HG02981 (cell line): Measurements from ENCODE around the gene MMP1.

Source experiments
- ATAC-seq: cut with Tn5 transposase; IDR thresholded peaks from one replicate; pipeline ENCODE4 v1.9.1; 2021; ENCODE audit warnings: mild to moderate bottlenecking, moderate library complexity; ENCODE audit not compliant: unreplicated experiment

The MMP1 gene

DNA sequence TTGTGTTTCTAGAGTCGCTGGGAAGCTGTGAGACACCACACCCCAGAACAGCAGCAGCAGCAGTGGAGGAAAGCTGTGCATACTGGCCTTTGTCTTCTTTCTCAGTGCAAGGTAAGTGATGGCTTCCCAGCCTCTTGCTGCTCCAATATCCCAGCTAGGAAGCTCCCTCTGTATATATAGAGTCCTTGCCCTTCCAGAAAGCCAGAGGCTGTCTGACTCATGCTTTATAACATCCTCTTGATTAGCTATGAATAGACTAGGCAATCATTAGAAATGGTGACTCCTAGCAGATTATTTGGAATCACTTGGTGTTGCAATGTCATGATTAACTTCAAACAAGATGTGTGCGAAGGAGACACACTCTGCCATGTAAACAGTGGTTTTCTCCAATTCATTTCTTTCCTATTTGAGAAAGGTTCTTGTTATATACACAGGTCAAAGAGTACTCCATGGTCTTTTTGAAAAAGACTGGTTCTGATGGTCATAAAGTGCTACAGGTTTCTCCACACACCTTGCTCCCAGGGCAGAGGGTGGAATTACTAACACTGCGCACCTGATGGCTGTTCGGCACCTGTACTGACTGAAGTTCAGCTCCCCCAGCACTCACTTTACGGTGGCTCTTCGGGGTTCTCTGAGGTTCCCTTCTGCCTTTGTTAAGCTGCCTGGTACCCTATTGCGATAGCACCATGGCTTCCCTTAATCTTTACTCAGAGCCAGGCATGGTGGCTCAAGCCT lies at the start of gene MMP1:
Gene MMP1, minus strand, starts transcription at position 149 of the 735 bp plus-strand sequence. Its CDS starts 68 bp downstream, at position 81.
- no peak for ATAC-seq

DNA sequence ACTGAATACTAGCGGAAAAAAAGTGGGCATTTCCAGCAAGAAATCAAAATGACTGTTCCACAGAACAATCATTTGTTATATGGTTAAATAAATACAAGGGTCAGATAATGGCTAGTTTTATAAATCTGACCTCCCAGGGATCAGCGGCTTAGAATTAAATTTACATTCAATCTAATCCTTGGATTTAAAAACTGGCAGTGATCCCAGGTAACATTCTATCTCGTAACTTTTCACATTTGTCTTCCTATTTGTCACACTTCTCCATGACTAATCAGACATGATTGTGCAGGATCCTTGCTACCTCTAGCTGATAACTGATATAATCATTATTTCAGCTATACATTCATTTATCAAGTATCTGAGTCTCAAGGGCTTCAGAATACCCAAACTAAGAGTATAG lies 48.3 kb upstream of the MMP1 start:
- ATAC-seq = no peak

DNA sequence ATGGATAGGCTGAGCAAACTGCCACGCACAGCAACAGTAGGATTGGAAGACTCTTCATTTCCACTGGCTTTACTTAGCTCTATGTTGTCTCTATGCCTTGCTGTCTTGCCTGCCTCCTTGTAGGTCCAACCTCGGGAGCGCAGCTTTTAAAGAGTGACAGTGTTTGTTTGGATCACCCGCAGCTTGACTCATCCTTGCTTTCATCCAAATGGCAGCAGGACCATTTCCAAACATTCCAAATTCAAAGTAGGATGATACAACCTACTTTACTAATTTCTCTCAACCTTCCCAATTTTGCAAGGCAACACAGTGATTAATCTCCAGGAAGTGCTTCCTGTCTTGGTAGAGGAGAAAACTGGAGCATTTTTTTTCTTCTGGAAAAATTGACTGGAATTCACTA lies 45.5 kb upstream of the MMP1 start, which contains the start of gene MMP3:
Gene MMP3, minus strand, starts transcription at position 121 of the 400 bp plus-strand sequence. Its CDS starts 63 bp downstream, at position 58.
- ATAC-seq = no peak

DNA sequence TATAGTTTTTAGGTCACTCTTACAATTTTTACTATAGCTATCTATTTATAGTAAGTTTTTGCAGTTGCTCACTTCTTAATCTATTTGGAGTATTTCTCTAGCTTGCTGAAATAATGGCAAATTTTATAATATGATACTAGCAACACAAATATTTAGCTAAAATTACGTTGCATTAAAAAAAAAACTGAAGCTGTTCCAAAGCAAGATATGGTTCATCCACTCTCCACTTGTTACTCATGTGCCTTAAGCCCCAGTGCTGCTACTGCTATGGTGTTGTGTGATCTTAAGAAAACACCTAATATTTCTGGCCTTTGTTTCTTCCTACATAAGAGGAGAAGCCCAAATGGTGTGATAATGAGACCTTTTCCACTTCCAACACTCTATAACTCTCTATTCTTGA lies 45.0 kb upstream of the MMP1 start:
- ATAC-seq = no peak

DNA sequence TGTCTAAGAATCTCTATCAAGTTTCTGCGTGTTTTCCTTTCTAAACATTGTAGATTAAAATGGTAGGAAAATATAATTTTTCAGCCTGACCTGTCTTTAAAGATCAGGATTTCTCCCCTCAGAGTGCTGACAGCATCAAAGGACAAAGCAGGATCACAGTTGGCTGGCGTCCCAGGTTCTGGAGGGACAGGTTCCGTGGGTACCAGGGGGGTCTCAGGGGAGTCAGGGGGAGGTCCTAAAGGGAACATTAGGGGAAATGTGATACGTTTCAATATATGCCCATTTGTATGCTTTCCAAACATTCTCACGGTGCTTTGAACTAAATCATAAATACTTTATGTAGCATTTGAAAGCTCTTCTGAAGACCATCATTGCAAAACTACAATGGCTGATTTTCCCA lies 42.1 kb upstream of the MMP1 start:
- ATAC-seq = no peak

DNA sequence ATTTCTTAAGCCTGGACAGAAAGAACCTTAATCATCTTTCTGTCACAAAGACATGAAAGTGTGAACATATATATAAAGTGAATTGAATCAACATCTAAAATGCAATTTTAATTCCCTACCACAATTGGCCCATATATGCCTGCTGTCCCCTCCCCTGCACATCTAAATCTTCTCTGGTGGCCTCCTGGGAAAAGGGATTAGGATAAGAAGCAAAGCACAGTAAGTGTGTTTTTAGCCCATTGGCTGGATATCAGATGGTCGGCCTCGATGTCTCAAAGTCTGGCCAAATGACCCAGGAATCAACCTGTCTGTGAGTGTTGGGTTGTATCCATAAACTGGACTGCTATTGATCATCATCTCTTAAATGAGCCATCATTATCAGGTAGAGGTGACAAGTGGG lies 39.7 kb upstream of the MMP1 start:
- no peak for ATAC-seq

DNA sequence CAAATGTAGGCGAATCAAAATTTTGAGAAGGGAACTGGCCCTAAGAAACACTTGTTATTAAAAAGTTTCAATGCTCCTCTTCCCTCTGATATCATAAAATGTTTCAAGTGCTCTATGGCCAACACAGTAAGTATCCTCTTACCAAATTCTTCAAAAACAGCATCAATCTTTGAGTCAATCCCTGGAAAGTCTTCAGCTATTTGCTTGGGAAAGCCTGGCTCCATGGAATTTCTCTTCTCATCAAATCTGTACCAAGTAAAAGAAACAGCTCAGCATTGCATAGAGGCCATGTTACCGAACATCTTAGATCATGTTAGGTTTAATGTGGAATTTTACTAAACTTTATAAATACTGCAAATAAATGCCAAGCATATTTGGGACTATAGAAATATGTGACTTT lies 39.2 kb upstream of the MMP1 start:
- ATAC-seq = no peak

DNA sequence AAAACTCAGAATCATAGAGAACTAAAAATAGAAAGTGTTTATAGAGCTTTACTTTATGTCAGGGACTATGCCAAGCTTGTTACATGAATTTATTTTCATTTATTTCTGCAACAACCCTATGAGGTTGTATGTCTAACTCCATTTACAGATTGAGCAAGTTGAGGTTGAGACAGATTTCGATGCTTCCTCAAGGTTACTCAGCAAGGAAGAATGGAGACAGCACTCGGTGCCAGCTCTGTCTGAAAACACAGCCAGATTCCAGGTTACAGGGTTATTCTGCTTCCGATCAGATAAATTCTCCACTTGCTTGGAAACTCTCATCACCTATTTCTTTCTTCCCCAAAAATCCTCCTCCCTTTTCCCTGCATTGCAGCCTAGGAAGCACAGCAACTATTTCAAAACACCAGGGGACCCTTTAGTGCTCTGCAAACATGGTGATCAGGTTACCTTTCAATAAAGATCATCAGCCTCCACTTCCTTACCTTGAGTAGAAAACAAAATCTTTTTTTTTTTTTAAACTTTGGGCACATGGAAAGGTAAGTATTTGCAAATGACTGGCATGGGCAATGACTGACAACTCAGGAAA lies 38.4 kb upstream of the MMP1 start:
- no peak for ATAC-seq

DNA sequence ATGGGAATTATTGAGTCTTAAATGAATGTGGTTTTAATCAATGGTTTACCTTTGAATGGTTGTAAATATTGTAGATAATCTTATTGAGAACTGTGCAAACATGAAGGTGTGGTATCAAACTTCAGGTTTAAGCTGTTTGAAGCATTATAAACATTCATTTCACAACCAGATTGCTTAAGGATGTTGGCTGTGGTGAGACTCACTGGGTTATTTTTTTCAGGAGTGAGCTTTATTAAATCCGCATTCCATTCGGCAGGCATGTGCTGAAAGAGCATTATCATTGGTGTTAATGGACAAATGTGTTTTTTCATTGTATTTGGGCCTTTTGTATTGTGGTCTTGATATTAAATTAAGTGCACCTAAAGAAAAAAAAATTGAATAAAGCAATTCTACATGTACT lies 35.8 kb upstream of the MMP1 start:
- no peak for ATAC-seq

DNA sequence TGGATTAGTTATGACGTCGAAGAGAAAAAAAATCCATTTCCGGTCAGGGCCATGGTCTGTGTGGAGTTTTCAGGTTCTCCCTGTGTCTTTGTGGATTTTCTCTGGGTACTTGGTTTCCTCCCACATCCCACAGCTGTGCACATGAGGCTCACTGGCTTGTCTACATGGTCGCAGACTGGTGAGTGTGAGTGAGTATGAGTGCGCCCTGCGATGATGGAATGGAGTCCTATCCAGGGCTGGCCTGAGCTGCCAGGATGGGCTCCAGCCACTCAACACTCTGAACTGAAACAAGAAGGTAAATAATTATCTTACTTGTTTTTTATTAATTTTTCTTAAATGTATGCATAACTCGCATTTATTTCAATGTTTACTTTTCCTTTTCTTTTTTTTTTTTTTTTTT lies 34.7 kb upstream of the MMP1 start:
- ATAC-seq = no peak

DNA sequence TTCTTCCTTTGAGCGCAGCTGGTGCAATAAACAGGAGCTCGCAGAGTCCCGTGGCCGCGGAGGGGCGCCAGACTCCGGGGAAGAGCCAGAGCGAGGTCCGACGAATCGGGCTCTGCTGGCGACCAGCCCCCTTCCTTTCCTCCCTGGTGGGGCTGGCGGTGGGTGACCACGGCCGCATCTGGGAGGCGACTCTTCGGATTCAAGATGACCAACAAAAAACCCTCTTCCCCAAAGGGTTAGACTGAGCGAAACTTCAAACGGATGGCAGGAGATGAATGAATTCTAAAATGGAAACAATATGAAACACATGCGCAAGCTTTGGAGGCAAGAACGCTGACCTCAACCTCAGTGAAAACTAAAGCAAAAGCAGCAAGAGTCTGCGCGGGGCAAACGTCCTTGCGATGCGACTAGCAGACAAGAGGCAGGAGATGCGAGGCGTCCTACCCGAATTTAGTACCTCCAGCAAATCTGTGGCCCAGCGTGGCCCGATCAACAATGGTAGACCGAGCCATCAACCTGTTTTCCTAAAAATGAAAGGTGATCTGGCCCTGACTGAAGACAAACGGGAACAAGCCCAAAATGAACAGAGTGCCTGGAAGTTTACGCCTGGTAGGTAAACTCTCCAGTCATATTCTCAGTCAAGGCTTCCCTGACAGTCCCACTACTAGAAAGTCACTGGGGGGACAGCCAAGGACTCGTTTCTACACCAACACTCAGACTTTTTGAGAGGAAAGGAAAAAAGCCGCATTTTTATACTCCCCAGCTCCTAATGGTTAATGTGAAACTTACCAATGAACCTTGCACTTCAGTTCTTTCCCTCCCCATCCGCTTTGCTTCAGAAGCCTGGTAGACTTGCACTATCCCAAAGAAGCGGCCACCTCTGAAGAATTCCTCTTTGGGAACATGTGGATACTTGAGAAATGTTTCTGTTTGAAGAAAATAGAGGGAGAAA lies 33.8 kb upstream of the MMP1 start:
- ATAC-seq = no peak

DNA sequence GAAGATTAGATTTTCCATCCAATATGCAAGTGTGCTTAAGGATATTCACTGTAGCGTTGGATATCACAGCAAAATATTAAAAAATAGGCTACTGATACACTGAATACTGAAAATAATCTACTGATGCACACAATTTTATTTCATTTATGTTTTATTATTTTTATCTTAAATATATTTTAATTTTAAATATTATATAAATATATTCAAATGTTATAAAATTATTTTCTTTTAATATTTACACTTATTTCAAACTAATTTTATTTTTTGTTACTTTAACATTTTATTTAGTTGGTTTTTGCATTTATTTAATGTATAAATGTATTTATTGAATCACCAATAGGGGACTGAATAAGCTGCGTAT lies 33.1 kb upstream of the MMP1 start:
- no peak for ATAC-seq

DNA sequence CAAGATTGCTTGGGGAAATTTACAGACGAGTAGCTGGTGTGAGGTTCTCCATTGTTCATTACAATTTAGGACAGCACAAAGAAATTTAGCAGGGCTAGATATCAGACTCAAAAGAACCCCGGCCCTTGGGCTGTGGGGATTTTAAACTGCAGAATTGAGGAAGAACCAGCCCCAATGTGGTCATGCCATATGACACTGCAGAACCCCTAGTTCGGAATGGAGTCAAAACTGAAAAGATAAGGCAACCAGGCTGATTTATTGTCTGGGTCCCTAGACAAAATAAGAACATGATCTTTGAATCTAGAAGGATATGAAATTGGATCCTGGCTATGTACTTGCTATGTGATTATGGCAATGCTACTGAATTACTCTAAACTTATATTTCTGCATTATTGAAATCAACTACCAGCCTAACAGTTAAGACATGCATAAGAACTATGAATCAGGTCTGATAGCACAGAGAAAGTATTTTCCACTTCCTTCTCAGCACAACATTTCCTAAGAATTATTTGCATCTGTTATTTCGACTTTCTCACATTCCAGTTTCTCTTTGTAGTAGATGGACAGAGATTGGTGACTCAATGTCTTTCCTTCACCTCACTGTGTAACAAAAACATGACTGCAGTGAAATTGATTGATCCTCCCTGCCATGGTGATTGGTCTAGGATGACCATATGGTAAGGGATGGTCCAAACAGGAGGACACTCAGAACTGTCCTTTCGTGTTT lies 32.2 kb upstream of the MMP1 start:
- ATAC-seq = no peak

DNA sequence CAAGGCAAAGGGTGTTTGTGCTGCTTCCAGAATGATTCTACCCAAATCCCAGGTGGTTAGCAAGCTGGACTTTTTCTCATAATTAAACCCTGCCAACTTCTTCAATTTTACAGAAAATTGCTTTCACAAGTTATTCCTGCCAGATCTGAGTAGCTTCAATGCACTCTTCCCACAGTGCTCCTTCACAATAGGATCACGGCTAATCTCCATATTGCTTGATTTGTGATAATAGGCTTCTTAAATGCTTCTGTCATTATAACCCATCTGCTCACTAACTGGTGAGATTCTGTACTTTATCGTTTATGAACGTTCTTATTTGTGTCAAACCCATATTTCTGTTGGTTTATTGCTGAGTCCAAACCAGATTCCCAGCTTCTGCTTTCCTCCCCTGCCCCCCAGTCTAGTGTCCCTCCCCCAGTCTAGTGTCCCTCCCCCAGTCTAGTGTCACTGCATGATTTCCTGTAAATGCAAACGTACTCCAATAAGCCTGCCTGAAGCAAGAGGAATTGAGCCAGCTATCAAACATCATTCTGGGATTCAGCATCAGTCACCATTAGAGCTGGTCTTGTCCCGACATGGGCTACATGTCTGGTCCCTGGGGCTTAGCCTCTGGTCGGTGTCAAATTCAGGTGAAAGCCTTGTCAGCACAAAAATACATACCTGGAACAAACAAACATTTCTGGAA lies 31.5 kb upstream of the MMP1 start:
- no peak for ATAC-seq

DNA sequence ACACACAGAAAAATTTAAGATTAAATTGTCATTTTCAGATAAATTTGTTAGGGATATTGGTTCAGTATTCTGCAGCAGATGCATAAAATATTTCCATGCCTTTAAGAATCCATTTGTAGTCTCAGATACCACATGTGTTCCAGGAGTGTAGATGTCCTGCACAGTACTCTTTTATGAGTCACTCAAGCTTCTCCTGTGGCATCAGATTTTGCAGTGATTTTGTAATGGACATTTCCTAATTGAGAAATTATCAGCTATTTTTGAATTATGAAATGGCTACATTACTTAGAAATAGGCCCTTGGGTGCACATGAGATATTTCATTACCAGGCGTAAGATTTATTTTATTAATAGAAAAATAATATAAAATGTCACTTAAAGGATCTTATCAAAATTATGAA lies 26.6 kb upstream of the MMP1 start:
- no peak for ATAC-seq

DNA sequence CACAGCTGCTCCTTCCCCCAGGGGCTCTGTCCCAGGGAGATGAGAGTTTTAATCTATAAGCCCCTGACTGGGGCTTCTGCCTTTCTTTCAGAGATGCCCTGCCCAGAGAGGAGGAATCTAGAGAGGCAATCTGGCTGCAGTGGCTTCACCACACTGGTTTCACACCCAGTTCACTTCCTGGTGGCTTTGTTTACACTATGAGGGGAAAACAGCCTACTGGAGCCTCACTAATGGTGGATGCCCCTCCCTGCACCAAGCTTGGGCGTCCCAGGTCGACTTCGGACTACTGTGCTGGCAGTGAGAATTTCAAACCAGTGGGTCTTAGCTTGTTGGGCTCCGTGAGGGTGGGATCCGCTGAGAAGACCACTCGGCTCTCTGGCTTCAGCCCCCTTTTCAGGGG lies 21.5 kb upstream of the MMP1 start:
- ATAC-seq = no peak

DNA sequence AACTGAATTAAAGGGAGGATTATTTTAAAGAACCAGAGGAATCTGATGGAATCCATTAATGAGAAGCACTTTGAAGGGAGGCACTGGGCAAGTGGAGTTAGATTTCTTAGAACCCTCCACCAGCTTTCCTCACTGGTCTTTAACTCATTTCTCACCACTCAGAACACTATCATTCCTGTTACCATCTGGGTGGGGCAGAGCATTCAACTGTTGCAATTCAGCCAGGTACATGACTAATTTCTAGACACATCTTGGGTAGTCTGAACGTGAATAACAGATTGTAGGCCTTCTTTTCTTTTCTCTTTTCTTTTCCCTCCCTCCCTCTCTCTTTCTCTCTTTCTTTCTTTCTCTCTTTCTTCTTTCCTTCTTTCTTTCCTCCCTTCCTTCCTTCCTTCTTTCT lies 15.5 kb upstream of the MMP1 start:
- ATAC-seq = no peak

DNA sequence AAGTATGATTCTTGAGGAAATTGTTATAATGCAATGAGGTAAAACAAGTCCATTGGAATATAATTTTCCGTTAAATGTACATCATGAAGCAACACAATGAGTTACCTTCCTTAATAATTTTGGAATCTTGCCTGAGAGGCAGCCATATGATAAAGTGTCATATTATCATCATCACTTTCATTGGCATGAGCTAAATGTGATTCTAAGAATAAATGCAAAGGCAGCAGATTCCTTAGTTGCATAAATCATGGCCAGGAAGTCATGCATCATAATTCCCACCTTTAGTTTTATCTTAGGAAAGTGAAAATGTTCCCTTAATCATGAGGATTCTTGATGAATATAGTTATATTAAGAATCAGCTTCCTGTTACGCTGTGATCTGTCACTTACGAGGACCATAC lies 14.2 kb upstream of the MMP1 start:
- ATAC-seq = no peak

DNA sequence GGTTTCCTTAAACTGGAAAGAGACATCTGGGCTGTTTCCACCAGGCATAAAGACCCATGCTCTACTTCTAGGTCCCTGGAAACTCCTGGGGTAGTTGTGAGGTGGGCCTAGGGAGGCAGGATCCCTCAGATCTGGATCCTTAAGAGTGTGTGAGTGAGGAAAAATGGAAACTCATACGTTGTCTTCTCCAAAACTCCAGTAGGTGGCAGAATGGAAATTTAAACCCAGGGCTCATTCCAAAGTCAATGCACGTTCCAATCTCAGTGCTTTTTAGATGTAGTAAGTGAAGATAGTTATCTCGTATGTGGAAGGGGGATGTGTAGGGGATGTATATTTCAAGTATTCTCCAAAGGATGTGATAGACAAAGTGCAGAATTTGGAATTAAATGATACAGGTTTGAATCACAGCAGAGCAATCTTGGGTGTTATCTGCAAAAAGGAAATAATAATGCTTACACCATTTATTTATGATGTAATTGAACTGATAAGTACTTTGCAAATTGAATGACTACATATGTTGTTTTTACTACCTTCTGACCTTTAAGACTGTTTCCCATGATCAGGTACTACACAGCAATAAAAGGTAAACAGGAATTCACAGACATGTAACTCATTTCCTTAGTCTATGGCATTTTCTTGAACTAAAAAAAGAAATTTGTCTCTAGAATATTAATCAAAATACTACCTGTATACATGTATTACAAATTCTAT lies 13.1 kb upstream of the MMP1 start:
- ATAC-seq = no peak

DNA sequence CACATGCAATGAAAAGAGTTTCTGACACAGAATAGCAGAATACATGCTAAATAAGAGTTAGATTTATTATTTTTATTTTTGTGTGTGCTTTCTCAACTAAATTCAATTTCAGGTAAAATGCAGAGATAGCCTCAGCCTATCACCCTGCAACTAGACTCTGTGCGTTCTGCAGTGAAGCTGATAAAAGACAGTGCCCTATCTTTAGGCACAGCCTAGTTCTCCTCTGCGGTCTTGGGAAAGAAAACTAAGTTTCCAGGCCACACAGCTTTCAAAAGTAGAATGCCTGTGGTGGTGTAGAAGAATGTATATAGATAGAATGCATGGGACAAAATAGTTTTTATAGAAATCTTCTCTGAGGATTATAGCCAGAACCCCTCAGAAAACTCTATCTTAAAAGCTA lies 12.0 kb upstream of the MMP1 start:
- no peak for ATAC-seq
